GM12864 (cell line): ENCODE measurements around the gene SLC16A8.

Source experiments
- DNase-seq: peaks from one replicate; pipeline ENCODE4 v3.0.0-alpha.2; 2011; ENCODE audit warnings: low read depth
- H3K4me3 ChIP-seq: 2 replicates; pipeline ENCODE4 v1.5.1; 2011; ENCODE audit warnings: mild to moderate bottlenecking, low read depth, low read length, control low read depth
- TF ChIP-seq, protein P1 (sequence below): IDR thresholded peaks from 2 replicates; pipeline ENCODE4 v1.5.1; 2011; ENCODE audit warnings: low read depth, mild to moderate bottlenecking, moderate library complexity, low read length, control low read depth, inconsistent platforms; ENCODE audit errors: missing control alignments

The SLC16A8 gene

GRCh38 chr22:38083931-38084631, at the start of gene SLC16A8:
TSS of gene SLC16A8 (minus strand) at chr22:38084184. CDS start at chr22:38082873, 1,311 bp downstream.
- no peak within 1 kb of the TSS for H3K4me3 ChIP-seq
- no peak for DNase-seq
- TF ChIP-seq, protein P1, sequence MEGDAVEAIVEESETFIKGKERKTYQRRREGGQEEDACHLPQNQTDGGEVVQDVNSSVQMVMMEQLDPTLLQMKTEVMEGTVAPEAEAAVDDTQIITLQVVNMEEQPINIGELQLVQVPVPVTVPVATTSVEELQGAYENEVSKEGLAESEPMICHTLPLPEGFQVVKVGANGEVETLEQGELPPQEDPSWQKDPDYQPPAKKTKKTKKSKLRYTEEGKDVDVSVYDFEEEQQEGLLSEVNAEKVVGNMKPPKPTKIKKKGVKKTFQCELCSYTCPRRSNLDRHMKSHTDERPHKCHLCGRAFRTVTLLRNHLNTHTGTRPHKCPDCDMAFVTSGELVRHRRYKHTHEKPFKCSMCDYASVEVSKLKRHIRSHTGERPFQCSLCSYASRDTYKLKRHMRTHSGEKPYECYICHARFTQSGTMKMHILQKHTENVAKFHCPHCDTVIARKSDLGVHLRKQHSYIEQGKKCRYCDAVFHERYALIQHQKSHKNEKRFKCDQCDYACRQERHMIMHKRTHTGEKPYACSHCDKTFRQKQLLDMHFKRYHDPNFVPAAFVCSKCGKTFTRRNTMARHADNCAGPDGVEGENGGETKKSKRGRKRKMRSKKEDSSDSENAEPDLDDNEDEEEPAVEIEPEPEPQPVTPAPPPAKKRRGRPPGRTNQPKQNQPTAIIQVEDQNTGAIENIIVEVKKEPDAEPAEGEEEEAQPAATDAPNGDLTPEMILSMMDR, result no peak

GRCh38 chr22:38133331-38133730, 49.3 kb upstream of the SLC16A8 start:
- no peak for DNase-seq
- TF ChIP-seq, protein P1, result no peak
- no peak overlapping the region for H3K4me3 ChIP-seq

DNA sequence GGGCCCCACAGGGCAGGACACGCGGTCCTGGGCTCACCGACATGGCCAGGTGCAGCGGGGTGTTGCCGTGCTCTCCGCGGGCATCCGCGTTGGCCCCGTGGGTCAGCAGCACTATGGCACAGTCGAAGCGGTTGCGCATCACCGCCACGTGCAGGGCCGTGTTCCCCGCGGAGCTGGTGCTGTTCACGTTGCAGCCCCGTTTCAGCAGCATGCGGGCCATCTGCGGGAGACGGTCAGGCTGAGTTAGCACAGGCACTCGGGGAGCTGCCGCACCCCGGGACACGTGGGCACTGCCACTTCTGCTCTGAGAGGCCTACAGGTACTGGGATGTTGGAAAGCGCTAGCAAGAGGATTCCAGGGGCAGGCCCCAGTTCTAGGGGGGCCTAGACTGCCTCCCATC, 48.8 kb upstream of the SLC16A8 start:
- no peak overlapping the region for H3K4me3 ChIP-seq
- DNase-seq, result no peak
- TF ChIP-seq, protein P1, result no peak

- H3K4me3 ChIP-seq, result no peak overlapping the region
- TF ChIP-seq, protein P1, result no peak
- no peak for DNase-seq
Measured at GRCh38 chr22:38132136-38132535, 48.2 kb upstream of the SLC16A8 start.

DNA sequence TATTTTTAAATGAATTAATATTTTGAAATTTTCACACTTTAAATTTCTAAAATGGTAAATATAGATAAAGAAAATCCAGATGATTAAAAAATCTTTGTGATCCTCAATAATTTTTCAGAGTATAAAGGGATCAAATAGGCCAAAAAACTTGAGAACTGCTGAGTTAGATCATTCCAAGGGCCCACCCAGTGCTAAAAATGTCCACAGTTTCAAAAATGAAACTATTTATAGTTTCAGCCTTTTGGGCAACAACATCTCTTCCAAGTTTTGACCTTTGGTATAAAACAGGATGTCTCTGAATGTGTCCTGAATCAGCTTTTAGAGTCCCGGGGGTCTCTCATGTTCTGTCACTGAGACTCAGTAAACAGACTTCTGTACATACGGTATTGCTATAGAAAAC, 47.4 kb upstream of the SLC16A8 start:
- TF ChIP-seq, protein P1, result no peak
- H3K4me3 ChIP-seq, result no peak overlapping the region

GRCh38 chr22:38129856-38130255, 45.9 kb upstream of the SLC16A8 start:
- DNase-seq, result no peak
- TF ChIP-seq, protein P1, result no peak
- H3K4me3 ChIP-seq, result no peak overlapping the region

More for the DNA sequence above, 47.4 kb upstream of the SLC16A8 start:
- DNase-seq, result no peak

DNA sequence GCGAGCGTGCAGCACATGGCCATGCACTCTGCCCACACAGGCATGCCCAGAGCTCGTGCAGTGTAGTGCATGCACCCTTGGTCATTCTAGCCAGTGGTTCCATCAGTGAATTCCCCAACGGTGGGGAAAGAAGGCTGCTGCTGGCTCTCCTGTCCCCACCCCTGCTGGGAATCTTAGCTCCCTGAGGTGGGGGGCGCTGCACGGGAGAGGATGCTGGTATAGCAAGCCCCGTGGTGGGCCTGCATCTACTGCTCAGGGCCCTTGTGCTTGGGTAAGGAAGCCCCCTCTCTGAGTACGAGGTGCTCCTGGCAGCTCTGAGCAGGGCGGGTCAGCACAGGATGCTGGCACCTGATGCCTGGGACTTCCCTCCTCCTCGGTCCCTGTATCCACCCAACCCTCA, 45.0 kb upstream of the SLC16A8 start:
- no peak overlapping the region for H3K4me3 ChIP-seq
- TF ChIP-seq, protein P1, result no peak

More for the DNA sequence above, 45.0 kb upstream of the SLC16A8 start:
- DNase-seq, result no peak
